Hematopoietic multipotent progenitor cell treated with erythropoietin and hydrocortisone succinate and interleukin-3 and kit ligand, for 4 days (in vitro differentiated cells): ENCODE results near the gene SPSB4.
A peak's percentile ranks its signal among the peaks of the same experiment; 100 is the strongest.
"Not testable (repeated sequence)": the region's sequence is repeated elsewhere in the genome, so short reads cannot be mapped to it uniquely, and the experiment has no call there.

Experiments used
- DNase-seq: peaks from one replicate; pipeline ENCODE4 v3.0.0-alpha.2; 2015

The SPSB4 gene

GRCh38 chr3:141050576-141051442 is at the start of gene SPSB4:
TSS of gene SPSB4 (plus strand) at chr3:141051347. CDS start at chr3:141066105, 14,758 bp downstream.
- peak; percentile 78 for DNase-seq

DNA sequence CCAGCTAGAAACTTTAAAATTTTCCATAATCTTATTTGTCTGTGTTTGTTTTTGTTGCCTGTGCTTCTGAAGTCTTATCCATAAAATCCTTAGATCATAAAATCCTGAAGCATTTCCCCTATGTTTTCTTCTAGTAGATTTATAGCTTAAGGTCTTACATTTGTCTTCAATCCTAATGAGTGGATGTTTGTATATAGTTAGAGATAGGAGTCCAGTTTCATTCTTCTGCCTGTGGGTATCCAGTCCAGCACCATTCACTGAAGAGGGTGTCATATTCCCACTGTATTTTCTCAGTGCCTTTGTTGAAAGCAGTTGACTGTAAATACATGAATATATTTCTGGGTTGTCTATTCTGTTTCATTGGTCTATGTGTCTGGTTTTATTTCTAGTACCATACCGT is 44.8 kb upstream of the SPSB4 start:
- no peak for DNase-seq

GRCh38 chr3:141009496-141009895 is 41.7 kb upstream of the SPSB4 start:
- DNase-seq: no peak

DNA sequence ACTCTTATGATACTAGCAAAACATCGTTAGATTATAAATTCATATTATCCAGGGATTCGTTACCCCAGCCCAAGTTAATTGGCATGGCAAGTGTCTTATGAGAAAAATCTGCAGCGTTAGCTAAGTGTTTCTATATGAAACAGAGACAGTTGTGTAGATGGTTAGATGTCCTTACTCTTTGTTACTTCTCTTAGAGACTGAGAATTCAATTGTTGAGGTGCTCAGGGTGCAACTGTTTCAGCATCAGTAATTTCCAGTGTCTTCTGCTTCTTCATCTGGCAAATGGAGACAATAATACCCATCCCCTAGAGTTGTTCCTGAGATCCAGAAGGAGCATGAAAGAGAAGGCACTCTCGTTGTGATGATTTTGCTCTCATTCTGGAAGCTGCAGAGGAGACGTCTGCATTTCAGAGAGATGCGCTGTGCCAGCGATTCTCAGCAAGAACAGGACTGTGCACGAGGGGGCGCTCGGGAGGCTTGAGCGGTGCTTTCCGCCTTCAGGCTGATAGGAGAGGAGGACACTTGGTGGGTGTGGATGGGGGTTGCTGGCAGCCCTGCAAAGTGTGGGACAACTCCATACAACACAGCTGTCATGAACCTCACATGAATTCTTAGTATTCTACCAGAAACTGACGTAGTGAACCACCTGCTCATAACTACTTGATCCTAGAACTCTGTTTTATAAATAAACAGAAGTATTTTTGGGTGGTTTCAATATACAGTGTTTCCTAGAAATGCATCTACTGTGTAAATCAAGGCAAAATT is 39.7 kb upstream of the SPSB4 start:
- peak; percentile 84 for DNase-seq

DNA sequence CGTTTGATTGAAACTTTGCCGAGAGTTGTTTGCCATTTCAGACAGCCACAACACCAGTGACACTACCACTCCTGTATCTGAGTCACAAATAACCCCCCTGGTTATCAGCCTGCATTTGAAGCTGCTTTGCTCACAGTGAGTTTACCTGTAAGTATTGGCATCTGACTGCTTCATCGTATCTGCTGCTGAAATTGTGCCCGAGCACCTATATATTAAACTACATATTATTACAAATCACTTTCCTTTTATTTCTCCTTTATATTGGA is 39.2 kb upstream of the SPSB4 start:
- DNase-seq: no peak

DNA sequence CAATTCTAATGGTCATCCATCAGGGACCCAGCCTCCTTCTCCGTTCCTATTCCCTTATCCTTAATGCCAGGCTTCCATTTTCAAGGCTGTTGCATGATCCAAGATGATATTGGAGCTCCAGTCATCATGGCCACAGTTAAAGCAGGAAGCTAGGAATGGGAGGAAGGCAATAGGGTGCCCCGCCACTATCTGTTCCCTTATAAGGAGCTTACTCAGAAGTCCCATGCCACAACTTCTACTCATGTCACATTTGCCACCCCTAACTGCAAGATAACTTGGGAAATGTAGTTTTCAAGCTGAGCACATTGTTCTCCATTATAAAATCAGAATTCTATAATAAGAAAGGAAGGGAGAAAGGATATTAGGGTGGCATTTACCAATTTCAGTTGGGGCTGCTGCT is 38.6 kb upstream of the SPSB4 start:
- DNase-seq: peak; percentile 7

DNA sequence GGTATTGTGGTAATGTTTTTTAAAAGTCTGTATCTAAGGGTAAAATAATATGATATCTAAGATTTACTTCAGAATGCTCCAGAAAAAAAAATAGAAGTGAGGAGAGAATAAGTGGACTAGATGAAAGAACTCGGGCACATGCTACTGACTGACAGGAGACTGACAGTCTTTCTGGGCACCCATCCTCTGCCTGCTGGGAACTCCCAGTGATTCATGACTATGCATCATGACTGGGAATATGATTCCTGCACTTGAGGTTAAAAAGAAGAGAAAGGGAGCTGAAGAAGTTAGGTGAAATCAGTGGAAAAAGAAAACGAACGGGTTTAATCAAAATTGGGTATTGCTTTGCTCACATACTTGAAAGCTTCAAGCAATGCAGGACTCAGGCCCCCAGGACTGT is 35.7 kb upstream of the SPSB4 start:
- no peak for DNase-seq

DNA sequence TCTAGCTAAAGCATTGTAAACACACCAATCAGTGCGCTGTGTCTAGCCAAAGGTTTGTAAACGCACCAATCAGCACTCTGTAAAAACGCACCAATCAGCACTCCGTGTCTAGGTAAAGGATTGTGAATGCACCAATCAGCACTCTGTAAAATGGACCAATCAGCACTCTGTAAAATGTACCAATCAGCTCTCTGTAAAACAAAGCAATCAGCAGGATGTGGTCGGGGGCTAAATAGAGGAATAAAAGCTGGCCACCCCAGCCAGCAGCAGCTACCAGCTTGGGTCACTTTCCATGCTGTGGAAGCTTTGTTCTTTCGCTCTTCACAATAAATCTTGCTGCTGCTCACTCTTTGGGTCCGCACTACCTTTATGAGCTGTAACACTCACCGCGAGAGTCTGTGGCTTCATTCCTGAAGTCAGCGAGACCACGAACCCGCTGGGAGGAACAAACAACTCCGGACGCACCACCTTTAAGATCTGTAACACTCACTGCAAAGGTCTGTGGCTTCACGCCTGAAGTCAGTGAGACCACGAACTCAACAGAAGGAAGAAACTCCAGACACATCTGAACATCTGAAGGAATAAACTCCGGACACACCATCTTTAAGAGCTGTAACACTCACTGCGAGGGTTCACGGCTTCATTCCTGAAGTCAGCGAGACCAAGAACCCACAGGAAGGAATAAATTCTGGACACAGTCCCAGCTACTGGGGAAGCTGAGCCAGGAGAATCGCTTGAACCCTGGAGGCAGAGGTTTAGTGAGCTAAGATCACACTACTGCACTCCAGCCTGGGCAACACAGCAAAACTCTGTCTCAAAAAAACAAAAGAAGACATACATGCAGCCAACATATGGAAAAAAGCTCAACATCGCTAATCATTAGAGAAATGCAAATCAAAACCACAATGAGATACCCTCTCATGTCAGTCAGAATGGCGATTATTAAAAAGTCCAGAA is 33.5 kb upstream of the SPSB4 start:
- not testable (repeated sequence) for DNase-seq

GRCh38 chr3:141019244-141019643 is 31.9 kb upstream of the SPSB4 start:
- DNase-seq: no peak

- DNase-seq: no peak
Observed at GRCh38 chr3:141020143-141020830, 30.9 kb upstream of the SPSB4 start.

DNA sequence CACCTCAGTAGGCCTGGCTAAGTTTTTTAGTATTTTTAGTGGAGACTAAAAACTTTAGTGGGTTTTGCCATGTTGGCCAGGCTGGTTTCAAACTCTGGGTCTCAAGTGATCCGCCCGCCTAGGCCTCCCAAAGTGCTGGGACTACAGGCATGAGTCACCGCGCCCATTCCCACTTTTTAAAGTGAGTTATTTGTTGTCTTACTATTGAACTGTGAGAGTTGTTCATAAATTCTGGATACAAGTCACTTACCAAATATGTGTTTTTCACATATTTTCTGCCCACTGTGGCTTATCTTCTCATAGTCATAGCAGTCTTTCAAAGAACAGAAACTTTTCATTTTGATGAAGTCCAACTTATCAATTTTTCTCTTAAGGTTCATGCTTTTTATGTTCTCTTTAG is 29.9 kb upstream of the SPSB4 start:
- DNase-seq: no peak

- DNase-seq: no peak
Observed at GRCh38 chr3:141030296-141030695, 20.9 kb upstream of the SPSB4 start.

GRCh38 chr3:141039589-141039988 is 11.6 kb upstream of the SPSB4 start:
- DNase-seq: no peak

- DNase-seq: no peak
Observed at GRCh38 chr3:141044695-141045641, 6.2 kb upstream of the SPSB4 start.

DNA sequence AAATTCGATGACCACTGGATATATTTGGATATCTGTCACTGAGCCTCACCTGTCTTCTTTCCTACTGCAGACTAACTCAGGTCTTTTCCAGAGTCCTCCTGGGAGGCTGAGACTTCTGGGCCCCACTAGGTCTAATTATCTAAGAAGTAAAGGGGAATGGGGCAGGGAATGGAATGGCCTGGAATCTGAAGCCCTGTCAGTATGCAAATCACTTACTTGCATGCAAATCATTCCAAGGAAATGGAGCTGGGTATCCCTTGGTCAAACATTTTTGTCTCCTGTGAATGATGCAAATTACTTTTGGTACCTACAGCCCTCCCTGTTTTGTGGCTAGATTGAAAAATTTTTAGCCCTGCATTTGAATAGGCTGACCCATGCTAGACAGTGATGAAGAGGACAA is 5.3 kb upstream of the SPSB4 start:
- no peak for DNase-seq

DNA sequence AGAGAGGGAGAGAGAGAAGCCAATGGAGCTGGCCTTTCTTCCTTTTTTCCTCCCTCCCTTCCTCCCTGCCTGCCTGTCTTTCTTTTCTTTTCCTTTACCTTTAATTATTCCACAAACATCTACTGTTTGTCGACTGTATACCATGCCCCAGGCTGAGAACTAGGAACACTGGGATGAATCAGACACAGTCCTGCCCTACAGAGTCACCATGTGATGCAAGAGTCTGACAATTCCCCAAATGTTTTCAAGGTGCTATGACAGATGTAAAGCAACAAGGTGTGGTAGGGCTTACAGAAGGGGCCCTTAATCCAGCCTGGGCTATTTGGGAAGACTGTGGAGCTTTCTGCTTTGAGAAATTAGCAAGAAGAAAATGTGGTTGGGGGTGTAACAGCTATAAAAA is 4.0 kb upstream of the SPSB4 start:
- DNase-seq: no peak

- DNase-seq: peak; percentile 68
Observed at GRCh38 chr3:141049681-141050080, 1.5 kb upstream of the SPSB4 start.

- DNase-seq: peak; percentile 16
Observed at GRCh38 chr3:141051443-141052200, 475 bp downstream of the SPSB4 start.

- DNase-seq: no peak
Observed at GRCh38 chr3:141052201-141053069, 1.3 kb downstream of the SPSB4 start.

- no peak for DNase-seq
Observed at GRCh38 chr3:141055136-141055535, 4.0 kb downstream of the SPSB4 start.
